NT2/D1 (cell line): Measurements from ENCODE around the gene CDH13.

Source experiments
- SUZ12 ChIP-seq: IDR thresholded peaks from 2 replicates; pipeline ENCODE4 v1.6.1; 2011; ENCODE audit not compliant: insufficient read length, insufficient read depth; ENCODE audit errors: extremely low read depth
- YY1 ChIP-seq: IDR thresholded peaks from 2 replicates; pipeline ENCODE4 v1.6.1; 2011; ENCODE audit not compliant: insufficient read length, insufficient read depth
- ZNF274 ChIP-seq: IDR thresholded peaks from 2 replicates; pipeline ENCODE4 v1.6.1; 2011; ENCODE audit warnings: mild to moderate bottlenecking, low read depth, low read length

DNA sequence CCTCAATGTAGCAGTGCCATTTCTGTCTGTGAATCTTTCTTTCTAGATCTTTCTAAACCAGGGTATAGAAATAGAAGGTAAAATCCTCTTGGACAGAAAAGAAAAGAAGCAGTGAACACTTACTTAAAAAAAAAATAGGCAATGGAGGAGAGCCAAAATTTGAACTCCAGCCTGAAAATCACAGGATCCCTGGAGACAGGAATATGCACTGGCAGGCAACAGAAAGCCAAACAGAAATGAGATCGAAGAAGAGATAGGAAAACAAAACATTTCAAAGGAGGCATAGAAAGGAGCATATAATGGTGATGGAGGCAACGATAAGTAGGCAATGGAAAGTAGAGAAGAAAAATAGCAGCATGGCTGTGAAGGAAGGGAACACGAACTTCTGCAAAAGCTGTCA lies 927.3 kb downstream of the CDH13 start:
- TF ChIP-seq YY1 (no peak), ZNF274 (no peak), SUZ12 (no peak)
